ENCODE measurements around the gene IL37.

Gene IL37

DNA sequence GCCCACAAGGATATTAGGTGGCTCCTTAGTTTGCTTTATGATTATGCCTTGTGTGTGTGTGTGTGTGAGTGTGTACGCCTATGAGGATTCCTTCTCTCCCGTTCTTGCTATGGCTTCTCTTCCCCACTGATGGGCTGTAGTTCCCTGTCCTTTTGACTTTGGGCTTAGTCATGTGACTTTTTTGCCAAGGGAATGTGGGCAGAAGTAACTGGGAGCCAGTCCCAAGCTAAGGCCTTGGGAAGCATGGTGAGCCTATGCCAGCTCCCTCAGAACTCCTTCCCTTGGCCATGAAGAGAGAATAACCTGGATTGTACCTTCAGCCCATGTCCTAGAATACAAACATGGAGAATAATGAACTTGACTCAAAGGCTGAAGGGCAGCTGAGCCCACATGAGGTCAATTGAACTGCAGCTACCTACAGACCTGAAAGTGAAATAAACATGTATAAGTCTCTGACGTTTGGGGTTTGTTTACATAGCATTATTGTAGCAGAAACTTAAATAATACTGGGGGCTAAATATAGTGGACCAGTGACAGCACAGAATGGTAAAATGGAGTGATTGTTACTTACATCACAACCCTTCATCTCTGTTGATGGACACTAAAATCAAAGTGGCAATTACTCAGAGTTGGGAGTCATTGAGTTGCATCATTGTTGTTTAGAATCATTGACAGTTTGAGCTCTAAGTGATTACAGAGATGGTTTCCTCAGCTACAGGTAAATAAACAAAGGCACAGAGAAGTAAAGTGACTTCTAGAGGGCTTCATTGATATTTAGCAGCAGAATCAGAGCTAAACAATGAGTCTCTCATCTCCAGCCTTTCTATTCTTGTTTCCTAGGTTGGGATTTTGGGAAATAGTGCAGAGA is 51.6 kb downstream of the IL37 start:
- no peak for DNase-seq

DNA sequence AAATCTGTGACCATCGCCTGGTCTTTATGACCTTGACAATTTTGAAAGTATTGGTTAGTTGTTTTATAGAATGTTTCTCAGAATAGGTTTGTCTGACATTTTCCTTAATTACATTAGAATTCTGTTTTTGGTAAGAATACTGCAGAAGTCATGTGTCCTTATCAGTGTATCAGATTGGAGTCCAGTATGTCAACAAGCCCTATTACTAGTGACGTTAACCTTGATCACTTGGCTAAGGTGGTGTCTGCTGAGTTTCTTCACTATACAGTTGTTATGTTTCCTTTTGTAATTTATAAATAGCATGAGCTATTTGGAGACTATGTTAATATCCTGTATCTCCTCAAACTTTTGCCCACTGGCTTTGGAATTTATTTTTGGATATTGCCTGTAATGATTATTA is 56.1 kb downstream of the IL37 start:
- DNase-seq, result no peak
